ENCODE measurements around the gene VAMP5.

Gene VAMP5

GRCh38 chr2:85631316-85631715, 47.1 kb downstream of the VAMP5 start:
- no peak for DNase-seq (ENCODE audit: low read depth in 2 of 2)

- no peak for DNase-seq (ENCODE audit: low read depth in 2 of 2)
Observed at GRCh38 chr2:85635011-85635410, 50.8 kb downstream of the VAMP5 start.

- DNase-seq (ENCODE audit: low read depth in 2 of 2): no peak
Observed at GRCh38 chr2:85635636-85636035, 51.4 kb downstream of the VAMP5 start.

GRCh38 chr2:85642725-85643124, 58.5 kb downstream of the VAMP5 start:
- no peak for DNase-seq (ENCODE audit: low read depth in 2 of 2)

Measured in stimulated activated CD8-positive, alpha-beta memory T cell treated with anti-CD3 and anti-CD28 coated beads, Interleukin-7, amount 100 ng/mL, for 4 hours (primary cell).